Fibroblast of the aortic adventitia (primary cell): Measurements from ENCODE around the gene IL6. TPM values are rescaled to one million over a fixed set of nuclear protein-coding genes. Genes with fewer than 3 reads are reported as not detected.

ENCODE experiments used
- DNase-seq: peaks from one replicate; pipeline ENCODE4 v3.0.0-alpha.2; 2010; ENCODE audit warnings: low read depth
- H3K4me3 ChIP-seq: 2 replicates; pipeline ENCODE4 v1.5.1; 2011; ENCODE audit warnings: low read depth, mild to moderate bottlenecking, control low read depth, low read length, moderate library complexity
- CTCF ChIP-seq: IDR thresholded peaks from 2 replicates; pipeline ENCODE4 v1.5.1; 2011; ENCODE audit warnings: mild to moderate bottlenecking, low read length, control low read depth, inconsistent platforms; ENCODE audit not compliant: insufficient read depth
- total RNA-seq: library from RNA; depleted of rRNA; stranded (reverse); fragments of >200 nt; gene quantifications from 2 replicates; pipeline ENCODE4 v1.2.3, GENCODE V29; 2012; ENCODE audit warnings: low replicate concordance

The IL6 gene
- total RNA-seq, 1 donor = 10.2 TPM

DNA sequence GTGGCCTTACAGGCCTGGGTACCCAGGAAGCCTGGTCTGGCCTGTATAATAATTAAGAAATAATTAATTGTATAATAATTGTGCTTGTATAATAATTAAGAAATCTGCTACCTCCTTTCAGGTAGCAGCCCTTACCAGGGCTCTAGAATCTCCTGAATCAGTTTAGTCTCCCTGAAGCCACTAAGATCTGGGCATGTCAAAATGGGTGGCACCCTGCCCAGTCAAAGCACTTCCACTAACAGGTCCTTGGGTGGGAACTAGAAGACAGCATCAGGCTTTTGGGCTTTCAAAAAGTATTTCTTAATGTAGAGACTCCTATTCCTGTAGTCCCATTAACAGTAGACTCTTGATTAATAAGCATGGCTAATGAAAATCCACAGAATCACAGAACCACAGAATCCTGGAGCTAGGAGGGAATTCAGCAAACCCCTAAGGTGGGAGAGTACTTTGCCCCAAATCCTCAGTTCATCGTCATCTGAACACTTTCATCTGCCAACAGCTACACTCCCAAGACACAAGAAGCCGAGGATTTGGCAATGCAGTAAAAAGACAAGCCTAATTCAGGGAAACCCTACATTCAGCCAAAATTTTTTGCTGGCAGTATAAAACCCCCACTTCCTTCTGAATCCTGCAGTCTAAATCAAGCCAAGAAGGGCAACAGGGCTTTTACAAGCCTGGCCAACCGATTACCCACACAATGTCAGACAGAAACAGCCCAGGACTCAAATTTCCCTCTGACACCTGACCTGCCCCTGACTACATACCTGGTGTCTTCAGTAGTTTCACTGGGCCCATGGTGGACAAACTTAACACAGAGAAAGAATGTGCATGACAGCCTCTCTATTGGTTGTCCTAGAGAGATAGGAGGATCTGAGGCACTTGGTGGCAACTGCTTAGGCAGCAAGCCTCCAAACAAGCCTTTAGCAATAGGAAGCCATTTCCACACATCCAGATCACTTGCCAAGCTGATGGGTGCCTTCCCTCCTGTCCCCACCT lies 5.9 kb upstream of the IL6 start:
- peak; percentile 79 for DNase-seq
- H3K4me3 ChIP-seq = no peak overlapping the region

DNA sequence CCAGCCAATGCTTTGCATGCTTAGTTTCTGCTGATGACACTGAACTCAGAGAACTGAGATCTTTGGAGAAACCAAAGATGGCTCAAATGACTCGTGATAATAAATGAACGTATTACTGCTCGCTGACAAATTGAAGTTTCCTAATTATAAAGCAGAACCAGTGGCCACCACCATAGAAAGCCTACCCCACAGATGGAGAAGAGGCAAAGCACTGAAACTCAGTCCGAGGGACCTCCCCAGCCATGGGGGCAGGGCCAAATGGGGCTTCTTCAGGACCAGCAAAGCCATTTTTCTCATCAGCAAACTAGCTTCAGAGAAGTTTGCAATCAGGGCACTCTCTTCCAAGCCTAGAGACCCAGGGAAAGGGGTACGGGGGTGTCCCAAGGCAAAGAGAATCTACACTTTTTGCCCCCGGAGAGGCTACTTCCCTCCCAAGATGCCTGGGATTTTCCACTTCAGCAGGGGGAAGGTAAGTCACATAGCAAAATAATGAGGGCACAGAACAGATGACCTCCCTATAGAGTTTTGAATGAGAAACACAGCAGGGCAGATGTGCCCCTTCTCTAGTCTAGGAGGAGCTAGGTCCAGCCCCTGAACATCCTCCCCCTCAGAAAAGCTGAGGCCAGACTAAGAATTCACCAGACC lies 4.3 kb upstream of the IL6 start:
- no peak for TF ChIP-seq CTCF
- no peak for DNase-seq

More for the DNA sequence above, 5.9 kb upstream of the IL6 start:
- TF ChIP-seq CTCF = no peak

DNA sequence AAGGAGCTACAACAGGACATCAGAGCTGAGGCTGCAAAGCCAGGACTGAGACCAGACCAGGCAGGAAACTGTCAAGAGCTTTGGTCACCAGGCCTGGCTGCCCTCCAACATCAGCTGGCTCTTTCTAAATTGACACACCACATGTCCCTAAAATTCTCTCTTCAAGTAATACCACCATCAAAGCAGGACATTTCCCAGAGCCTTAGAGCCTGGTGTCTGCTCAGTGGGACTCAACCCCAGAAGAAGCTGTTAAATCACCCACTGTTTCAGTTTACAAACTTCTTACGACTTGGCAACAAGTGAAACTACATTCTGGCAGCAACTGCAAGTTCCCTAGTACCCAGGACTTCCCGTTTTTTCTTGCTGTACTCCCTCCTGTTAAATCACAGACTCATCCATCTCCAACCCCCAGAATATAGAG lies 3.8 kb upstream of the IL6 start:
- no peak overlapping the region for H3K4me3 ChIP-seq
- TF ChIP-seq CTCF = no peak
- DNase-seq = peak; percentile 62

More for the DNA sequence above, 4.3 kb upstream of the IL6 start:
- H3K4me3 ChIP-seq = no peak overlapping the region

DNA sequence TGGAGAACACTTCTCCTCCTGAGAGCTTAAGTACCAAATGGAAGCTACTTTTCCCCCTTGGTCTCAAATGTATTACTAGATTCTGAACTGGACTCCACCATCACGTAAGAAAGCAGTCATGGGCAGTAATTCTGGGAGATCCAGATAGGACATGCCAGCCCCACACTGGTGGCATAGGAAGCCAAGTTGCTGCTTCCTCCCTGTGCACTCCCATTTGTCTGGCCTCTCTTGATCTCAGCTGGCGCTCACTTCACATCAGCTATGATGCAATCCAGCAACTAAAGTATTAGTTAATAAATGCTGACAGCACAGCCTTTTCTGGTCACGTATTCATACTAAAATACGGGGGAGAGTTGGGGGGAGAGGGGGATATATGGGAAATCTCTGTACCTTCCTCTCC lies 3.4 kb upstream of the IL6 start:
- peak; percentile 55 for DNase-seq
- H3K4me3 ChIP-seq = no peak overlapping the region
- TF ChIP-seq CTCF = no peak

GRCh38 chr7:22724861-22725260 lies 2.1 kb upstream of the IL6 start:
- no peak overlapping the region for H3K4me3 ChIP-seq
- no peak for TF ChIP-seq CTCF
- DNase-seq = no peak

DNA sequence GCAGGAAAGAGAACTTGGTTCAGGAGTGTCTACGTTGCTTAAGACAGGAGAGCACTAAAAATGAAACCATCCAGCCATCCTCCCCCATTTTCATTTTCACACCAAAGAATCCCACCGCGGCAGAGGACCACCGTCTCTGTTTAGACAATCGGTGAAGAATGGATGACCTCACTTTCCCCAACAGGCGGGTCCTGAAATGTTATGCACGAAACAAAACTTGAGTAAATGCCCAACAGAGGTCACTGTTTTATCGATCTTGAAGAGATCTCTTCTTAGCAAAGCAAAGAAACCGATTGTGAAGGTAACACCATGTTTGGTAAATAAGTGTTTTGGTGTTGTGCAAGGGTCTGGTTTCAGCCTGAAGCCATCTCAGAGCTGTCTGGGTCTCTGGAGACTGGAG lies 1.4 kb upstream of the IL6 start:
- DNase-seq = peak; percentile 53
- H3K4me3 ChIP-seq = no peak overlapping the region
- TF ChIP-seq CTCF = peak; percentile 17
